HL-60 (cell line): ENCODE measurements around the gene RBBP8.

Experiments
- DNase-seq, 2 experiments: peaks; one replicate each; pipeline ENCODE4 v3.0.0-alpha.2; 2010 to 2020; ENCODE audit warnings: low read depth in 1 of 2, low spot score in 1 of 2
- H3K27ac ChIP-seq: fragments of 250-450 bp; sonication (Bioruptor Pico); replicated peaks from 2 replicates; pipeline ENCODE4 v1.5.1; 2020; ENCODE audit warnings: mild to moderate bottlenecking, moderate library complexity
- H3K27me3 ChIP-seq: fragments of 250-450 bp; sonication (Bioruptor Pico); 2 replicates; pipeline ENCODE4 v1.5.1; 2021; ENCODE audit warnings: mild to moderate bottlenecking, moderate library complexity; ENCODE audit not compliant: insufficient read depth, poor library complexity, severe bottlenecking
- H3K4me3 ChIP-seq: replicated peaks from 2 replicates; pipeline ENCODE4 v1.5.1; 2011; ENCODE audit warnings: mild to moderate bottlenecking, control low read depth, low read length; ENCODE audit not compliant: insufficient read depth
- GABPA ChIP-seq: IDR thresholded peaks from 2 replicates; pipeline ENCODE4 v1.6.1; 2012; ENCODE audit warnings: low read depth
- POLR2AphosphoS5 ChIP-seq: IDR thresholded peaks from 2 replicates; pipeline ENCODE4 v1.6.1; 2012; ENCODE audit warnings: low read depth
- SPI1 ChIP-seq: IDR thresholded peaks from 2 replicates; pipeline ENCODE4 v1.6.1; 2012; ENCODE audit warnings: low read depth, mild to moderate bottlenecking, borderline replicate concordance
- TF ChIP-seq, protein P1 (sequence below): IDR thresholded peaks from 2 replicates; pipeline ENCODE4 v1.6.1; 2012; ENCODE audit warnings: low read depth; ENCODE audit not compliant: insufficient replicate concordance
- TF ChIP-seq, protein P2 (sequence below): IDR thresholded peaks from one replicate; pipeline ENCODE4 v1.5.1; 2011; ENCODE audit warnings: low read length, control low read depth, inconsistent platforms; ENCODE audit not compliant: insufficient read depth

RBBP8 gene

DNA sequence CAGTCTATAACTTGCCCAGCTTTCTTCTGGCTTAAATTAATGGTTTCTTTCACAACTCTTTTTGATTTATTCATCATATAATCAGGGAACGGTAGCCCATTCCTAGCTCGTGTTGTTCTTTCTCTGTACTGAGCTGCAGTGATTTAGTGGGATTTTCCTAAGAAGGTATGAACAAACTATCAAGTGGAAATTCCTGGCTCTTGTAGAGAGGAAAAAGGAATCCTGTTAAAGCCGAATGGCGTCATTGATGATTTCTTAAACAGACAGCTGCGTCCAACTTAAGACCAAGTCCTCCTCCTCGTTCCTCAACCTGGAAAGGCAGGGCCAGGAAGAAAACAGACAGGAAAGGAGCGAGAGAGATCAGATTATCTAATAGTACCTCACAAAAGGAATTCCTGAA lies 132.9 kb downstream of the RBBP8 start:
- H3K4me3 ChIP-seq = no peak overlapping the region
- DNase-seq = no peak
- H3K27ac ChIP-seq = no peak overlapping the region
- TF ChIP-seq, protein P1, sequence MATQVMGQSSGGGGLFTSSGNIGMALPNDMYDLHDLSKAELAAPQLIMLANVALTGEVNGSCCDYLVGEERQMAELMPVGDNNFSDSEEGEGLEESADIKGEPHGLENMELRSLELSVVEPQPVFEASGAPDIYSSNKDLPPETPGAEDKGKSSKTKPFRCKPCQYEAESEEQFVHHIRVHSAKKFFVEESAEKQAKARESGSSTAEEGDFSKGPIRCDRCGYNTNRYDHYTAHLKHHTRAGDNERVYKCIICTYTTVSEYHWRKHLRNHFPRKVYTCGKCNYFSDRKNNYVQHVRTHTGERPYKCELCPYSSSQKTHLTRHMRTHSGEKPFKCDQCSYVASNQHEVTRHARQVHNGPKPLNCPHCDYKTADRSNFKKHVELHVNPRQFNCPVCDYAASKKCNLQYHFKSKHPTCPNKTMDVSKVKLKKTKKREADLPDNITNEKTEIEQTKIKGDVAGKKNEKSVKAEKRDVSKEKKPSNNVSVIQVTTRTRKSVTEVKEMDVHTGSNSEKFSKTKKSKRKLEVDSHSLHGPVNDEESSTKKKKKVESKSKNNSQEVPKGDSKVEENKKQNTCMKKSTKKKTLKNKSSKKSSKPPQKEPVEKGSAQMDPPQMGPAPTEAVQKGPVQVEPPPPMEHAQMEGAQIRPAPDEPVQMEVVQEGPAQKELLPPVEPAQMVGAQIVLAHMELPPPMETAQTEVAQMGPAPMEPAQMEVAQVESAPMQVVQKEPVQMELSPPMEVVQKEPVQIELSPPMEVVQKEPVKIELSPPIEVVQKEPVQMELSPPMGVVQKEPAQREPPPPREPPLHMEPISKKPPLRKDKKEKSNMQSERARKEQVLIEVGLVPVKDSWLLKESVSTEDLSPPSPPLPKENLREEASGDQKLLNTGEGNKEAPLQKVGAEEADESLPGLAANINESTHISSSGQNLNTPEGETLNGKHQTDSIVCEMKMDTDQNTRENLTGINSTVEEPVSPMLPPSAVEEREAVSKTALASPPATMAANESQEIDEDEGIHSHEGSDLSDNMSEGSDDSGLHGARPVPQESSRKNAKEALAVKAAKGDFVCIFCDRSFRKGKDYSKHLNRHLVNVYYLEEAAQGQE = no peak
- TF ChIP-seq, protein P2, sequence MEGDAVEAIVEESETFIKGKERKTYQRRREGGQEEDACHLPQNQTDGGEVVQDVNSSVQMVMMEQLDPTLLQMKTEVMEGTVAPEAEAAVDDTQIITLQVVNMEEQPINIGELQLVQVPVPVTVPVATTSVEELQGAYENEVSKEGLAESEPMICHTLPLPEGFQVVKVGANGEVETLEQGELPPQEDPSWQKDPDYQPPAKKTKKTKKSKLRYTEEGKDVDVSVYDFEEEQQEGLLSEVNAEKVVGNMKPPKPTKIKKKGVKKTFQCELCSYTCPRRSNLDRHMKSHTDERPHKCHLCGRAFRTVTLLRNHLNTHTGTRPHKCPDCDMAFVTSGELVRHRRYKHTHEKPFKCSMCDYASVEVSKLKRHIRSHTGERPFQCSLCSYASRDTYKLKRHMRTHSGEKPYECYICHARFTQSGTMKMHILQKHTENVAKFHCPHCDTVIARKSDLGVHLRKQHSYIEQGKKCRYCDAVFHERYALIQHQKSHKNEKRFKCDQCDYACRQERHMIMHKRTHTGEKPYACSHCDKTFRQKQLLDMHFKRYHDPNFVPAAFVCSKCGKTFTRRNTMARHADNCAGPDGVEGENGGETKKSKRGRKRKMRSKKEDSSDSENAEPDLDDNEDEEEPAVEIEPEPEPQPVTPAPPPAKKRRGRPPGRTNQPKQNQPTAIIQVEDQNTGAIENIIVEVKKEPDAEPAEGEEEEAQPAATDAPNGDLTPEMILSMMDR = no peak
- TF ChIP-seq GABPA (no peak), POLR2AphosphoS5 (no peak), SPI1 (no peak)
- no peaks in the 10 kb centered on the region for H3K27me3 ChIP-seq

DNA sequence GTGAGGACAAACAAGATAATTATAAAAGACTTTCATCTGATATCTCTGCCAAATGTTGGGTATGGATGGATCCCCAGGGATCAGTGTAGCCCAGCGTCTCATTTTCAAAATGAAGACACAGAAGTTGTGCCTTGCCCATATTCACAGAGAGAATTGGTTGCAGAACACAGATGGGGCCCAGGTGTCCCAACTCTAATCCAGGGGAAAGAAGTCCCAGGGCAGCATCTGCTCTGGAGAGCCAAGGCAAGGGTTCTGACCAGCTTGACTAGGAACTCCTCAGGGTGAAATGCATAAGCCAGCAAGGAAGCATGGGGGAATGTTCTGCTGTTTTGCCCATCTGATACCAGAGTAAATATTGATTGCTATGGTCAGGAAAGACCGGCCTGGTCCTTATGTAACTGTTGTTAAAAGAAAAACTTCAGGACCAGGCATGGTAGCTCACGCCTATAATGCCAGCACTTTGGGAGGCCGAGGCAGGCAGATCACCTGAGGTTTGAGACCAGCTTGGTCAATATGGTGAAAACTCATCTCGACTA lies 133.4 kb downstream of the RBBP8 start:
- Histone ChIP-seq H3K27me3 (no peaks in the 10 kb centered on the region), H3K27ac (no peak overlapping the region), H3K4me3 (no peak overlapping the region)
- TF ChIP-seq POLR2AphosphoS5 = no peak
- DNase-seq = no peak

DNA sequence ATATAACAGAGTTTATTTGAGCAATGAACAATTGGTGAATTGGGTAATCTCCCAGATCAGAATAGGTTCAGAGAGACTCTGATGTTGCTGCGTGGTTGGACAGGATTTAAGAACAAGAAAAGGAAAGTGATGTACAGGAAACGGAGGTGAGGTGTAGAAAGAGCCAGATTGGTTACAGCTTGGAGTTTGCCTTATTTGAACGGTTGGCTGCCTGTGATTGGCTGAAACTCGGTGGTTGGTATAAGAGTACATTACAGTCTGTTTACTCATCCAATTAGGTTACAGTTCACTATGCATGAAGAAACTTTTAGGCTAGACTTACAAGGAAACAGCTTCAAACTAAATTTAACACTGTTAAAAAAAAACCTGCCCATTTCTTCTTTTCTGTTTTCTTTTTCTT lies 134.1 kb downstream of the RBBP8 start:
- H3K27ac ChIP-seq = no peak overlapping the region
- no peaks in the 10 kb centered on the region for H3K27me3 ChIP-seq
- DNase-seq = no peak
- no peak overlapping the region for H3K4me3 ChIP-seq
- TF ChIP-seq, protein P2 = no peak
- no peak for TF ChIP-seq GABPA
- no peak for TF ChIP-seq SPI1
- TF ChIP-seq POLR2AphosphoS5 = no peak
- TF ChIP-seq, protein P1 = no peak

DNA sequence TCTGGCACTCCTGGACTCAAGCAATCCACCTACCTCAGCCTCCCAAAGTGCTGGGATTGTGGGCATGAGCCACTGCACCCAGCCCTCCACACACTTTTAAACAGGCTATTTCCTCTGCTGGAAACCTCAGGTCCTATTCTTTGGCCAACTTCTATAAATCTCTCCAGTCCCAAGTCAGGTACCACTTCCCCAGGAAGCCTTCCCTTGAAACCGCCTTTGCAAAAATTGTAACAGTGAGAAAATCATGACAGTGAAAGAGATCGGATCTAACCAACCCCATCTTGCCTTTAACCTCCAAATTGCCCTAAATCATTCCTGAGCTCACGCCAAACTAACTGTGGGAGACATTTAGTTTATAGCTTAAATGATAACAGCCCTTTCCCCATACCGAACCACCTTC lies 134.9 kb downstream of the RBBP8 start:
- H3K27ac ChIP-seq = peak overlapping the region; percentile 85
- no peak overlapping the region for H3K4me3 ChIP-seq
- DNase-seq = no peak
- no peak for TF ChIP-seq GABPA
- TF ChIP-seq POLR2AphosphoS5 = no peak
- TF ChIP-seq, protein P1 = no peak
- TF ChIP-seq, protein P2 = no peak
- TF ChIP-seq SPI1 = no peak
- H3K27me3 ChIP-seq = no peaks in the 10 kb centered on the region
